Measurements from ENCODE around the gene MRAS.
"Not testable (repeated sequence)": the region's sequence is repeated elsewhere in the genome, so short reads cannot be mapped to it uniquely, and the experiment has no call there.

MRAS gene

DNA sequence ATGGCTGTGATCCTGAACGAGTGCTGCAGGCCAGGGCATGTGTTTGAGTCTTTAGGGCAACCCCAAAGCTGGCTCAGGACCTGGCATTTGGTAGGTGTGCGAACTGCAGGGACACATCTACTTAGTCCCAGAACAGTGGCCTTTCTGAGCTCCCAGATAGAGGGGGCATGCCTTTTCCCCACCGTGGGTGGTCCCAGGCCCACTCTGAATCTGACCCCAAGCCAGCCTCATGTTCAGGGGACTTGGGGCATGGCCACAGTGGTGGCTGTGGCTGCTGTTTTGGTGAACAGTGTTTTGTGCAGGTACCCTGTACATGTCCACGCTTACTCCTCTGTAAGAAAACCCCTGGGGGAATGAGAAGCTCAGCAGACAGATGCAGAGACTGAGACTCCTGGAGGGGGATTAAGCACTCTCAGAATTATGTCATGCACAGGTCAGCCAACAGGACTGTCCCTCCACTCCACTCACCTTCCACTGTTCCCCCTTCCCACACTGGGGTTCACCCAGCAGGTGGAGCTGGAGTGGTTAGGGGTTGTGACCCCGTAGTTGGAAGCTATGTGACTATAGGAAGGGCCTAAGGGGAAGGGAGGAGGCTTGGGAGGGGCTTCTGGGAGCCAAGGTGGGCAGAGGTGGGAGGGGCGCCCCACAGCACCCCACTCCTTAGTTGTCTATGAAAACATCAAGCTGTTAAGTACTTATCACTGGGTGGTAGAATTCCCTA lies 102.5 kb downstream of the MRAS start:
- no peak for DNase-seq

- DNase-seq: no peak
These were observed 103.3 kb downstream of the MRAS start for GRCh38 chr3:138451595-138452162.

- DNase-seq: no peak
These were observed 104.1 kb downstream of the MRAS start for GRCh38 chr3:138452436-138452835.

DNA sequence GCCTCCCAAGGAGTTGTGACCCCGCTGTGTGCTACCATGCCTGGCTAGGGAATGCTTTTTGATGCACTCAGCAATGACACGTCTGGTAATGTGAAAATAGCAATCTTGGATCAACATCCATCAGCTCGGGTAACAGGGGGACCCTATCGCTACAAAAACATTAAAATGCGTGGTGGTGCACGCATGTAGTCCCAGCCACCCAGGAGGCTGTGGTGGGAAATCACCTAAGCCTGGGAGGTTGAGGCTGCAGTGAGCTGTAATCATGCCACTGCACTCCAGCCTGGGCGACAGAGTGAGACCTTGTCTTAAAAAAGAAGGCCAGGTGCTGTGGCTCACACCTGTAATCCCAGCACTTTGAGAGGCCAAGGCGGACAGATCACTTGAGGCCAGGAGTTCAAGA lies 105.6 kb downstream of the MRAS start:
- DNase-seq: not testable (repeated sequence)

Data from DMS 273 treated with DMSO at 0.1 percent for 48 hours (cell line).